HepG2 (cell line): ENCODE measurements around the gene MEIS3. TPM values are rescaled to one million over a fixed set of nuclear protein-coding genes. Genes with fewer than 3 reads are reported as not detected.

Experiments used
- DMAP1 ChIP-seq: IDR thresholded peaks from 2 replicates; pipeline ENCODE4 v1.6.1; 2016
- HMG20B ChIP-seq: conservative IDR thresholded peaks from 2 replicates; pipeline ENCODE4 v1.6.1; 2016; ENCODE audit warnings: missing genetic modification reagents, missing compliant biosample characterization
- JDP2 ChIP-seq: sonication (generic); formaldehyde crosslinking; IDR thresholded peaks from 2 replicates; pipeline ENCODE4 v1.8.1; 2022; ENCODE audit warnings: missing genetic modification reagents, borderline replicate concordance
- NCOR1 ChIP-seq: fragments of 200-600 bp; sonication (generic); IDR thresholded peaks from 2 replicates; pipeline ENCODE4 v1.7.0; 2017; ENCODE audit warnings: antibody characterized with exemption, low read length, borderline replicate concordance
- NFIC ChIP-seq: IDR thresholded peaks from 2 replicates; pipeline ENCODE4 v1.6.1; 2012; ENCODE audit warnings: mild to moderate bottlenecking, low read length, inconsistent platforms
- NFKBIZ ChIP-seq: IDR thresholded peaks from 2 replicates; pipeline ENCODE4 v1.6.1; 2018; ENCODE audit warnings: missing genetic modification reagents, missing compliant biosample characterization
- STAG1 ChIP-seq: sonication (generic); formaldehyde crosslinking; IDR thresholded peaks from 2 replicates; pipeline ENCODE4 v1.4.0; 2020; ENCODE audit warnings: missing genetic modification reagents
- TEAD3 ChIP-seq: optimal IDR thresholded peaks from 2 replicates; pipeline ENCODE3; 2016; ENCODE audit warnings: borderline replicate concordance
- ZNF350 ChIP-seq: sonication (generic); formaldehyde crosslinking; IDR thresholded peaks from 2 replicates; pipeline ENCODE4 v1.4.0; 2020; ENCODE audit warnings: mild to moderate bottlenecking, low read depth, missing genetic modification reagents, borderline replicate concordance
- ZNF619 ChIP-seq: sonication (generic); formaldehyde crosslinking; IDR thresholded peaks from 2 replicates; pipeline ENCODE4 v1.4.0; 2020; ENCODE audit warnings: mild to moderate bottlenecking, missing genetic modification reagents
- ZNF788 ChIP-seq: sonication (generic); formaldehyde crosslinking; IDR thresholded peaks from 2 replicates; pipeline ENCODE4 v1.5.0; 2020; ENCODE audit warnings: mild to moderate bottlenecking, missing genetic modification reagents, borderline replicate concordance
- polyA plus RNA-seq, 8 experiments: library from polyadenylated mRNA; depleted of rRNA in 3 of 8; stranded (reverse) in 7 of 8; unstranded in 1 of 8; fragments of >200 nt; fragmentation: Illumina TruSeq in 4 of 8; extraction: Trizol in 4 of 8; gene quantifications; 2 replicates each; pipeline versions ENCODE4 v1.2.1 to v1.2.3, GENCODE V29; 2011 to 2016; ENCODE audit warnings: low read depth in 4 of 8, missing spikeins in 1 of 8, mixed read lengths in 1 of 8; ENCODE audit not compliant: insufficient read depth in 1 of 8
- total RNA-seq, 5 experiments: library from RNA; depleted of rRNA; stranded (reverse); fragments of >200 nt; fragmentation: Illumina TruSeq; extraction: Trizol; gene quantifications; 2 replicates each; pipeline ENCODE4 v1.2.3, GENCODE V29; 2016; ENCODE audit warnings: low read depth in 1 of 5
- TF ChIP-seq, protein P1 (sequence below): sonication (generic); formaldehyde crosslinking; IDR thresholded peaks from 2 replicates; pipeline ENCODE4 v1.9.0; 2021; ENCODE audit warnings: missing genetic modification reagents, borderline replicate concordance
- TF ChIP-seq, protein P2 (sequence below): sonication (generic); formaldehyde crosslinking; IDR thresholded peaks from 2 replicates; pipeline ENCODE4 v1.4.0; 2020; ENCODE audit warnings: missing genetic modification reagents
- TF ChIP-seq, protein P3 (sequence below): fragments of 450-650 bp; IDR thresholded peaks from 2 replicates; pipeline ENCODE4 v1.6.1; 2016
- TF ChIP-seq, protein P4 (sequence below): sonication (generic); formaldehyde crosslinking; IDR thresholded peaks from 2 replicates; pipeline ENCODE4 v1.4.0; 2020; ENCODE audit warnings: mild to moderate bottlenecking, missing genetic modification reagents
- TF ChIP-seq, protein P5 (sequence below): IDR thresholded peaks from 2 replicates; pipeline ENCODE4 v1.6.1; 2016

The MEIS3 gene
- total and polyA plus RNA-seq, 2 of the 13 experiments (the other 11 are each of a cell fraction or from before 2014, with no cell fraction given) = 0.09 to 0.70 TPM

DNA sequence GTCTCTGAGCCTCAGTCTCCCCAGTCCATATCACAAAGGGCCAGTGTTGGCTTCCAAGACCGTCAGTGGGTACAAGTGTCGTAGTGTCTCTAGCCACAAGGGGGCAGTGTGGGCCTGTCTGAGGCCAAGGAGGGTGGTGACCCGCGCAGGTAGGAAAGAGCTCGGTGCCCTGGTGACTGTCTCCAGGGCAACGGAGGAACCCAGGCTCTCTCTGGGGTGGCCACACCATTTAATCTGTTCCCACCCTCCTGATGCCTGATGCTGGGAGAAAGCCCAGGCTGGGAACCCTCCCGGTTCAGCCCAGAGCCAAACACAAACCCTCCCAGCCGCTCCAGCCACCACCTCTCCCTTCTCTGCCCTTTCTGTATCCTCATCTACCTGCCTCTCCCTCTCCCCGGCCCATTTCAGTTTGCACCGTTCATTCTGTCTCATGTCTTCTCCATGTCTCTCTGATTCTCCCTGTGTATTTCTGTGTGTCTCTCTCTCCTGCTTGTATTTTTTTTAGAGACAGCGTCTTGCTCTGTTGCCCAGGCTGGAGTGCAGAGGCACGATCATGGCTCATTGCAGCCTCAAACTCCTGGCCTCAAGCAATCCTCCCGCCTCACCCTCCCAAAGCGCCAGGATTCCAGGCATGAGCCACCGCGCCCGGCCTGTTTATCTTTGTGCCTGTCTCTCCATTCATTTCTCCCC, 17.5 kb upstream of the MEIS3 start (continued):
- TF ChIP-seq HMG20B (CRISPR knock-in tag) (no peak), ZNF788 (0 out of 2 replicates have a peak, but pooled peaks have one; percentile 22), JDP2 (CRISPR knock-in tag) (no peak), ZNF619 (CRISPR knock-in tag) (no peak), NFKBIZ (CRISPR knock-in tag) (no peak), NFIC (no peak), STAG1 (CRISPR knock-in tag) (peak; percentile 96), TEAD3 (CRISPR knock-in tag) (no peak), ZNF350 (CRISPR knock-in tag) (0 out of 2 replicates have a peak, but pooled peaks have one; percentile 22), NCOR1 (no peak), DMAP1 (CRISPR knock-in tag) (no peak)
- TF ChIP-seq, protein P1, sequence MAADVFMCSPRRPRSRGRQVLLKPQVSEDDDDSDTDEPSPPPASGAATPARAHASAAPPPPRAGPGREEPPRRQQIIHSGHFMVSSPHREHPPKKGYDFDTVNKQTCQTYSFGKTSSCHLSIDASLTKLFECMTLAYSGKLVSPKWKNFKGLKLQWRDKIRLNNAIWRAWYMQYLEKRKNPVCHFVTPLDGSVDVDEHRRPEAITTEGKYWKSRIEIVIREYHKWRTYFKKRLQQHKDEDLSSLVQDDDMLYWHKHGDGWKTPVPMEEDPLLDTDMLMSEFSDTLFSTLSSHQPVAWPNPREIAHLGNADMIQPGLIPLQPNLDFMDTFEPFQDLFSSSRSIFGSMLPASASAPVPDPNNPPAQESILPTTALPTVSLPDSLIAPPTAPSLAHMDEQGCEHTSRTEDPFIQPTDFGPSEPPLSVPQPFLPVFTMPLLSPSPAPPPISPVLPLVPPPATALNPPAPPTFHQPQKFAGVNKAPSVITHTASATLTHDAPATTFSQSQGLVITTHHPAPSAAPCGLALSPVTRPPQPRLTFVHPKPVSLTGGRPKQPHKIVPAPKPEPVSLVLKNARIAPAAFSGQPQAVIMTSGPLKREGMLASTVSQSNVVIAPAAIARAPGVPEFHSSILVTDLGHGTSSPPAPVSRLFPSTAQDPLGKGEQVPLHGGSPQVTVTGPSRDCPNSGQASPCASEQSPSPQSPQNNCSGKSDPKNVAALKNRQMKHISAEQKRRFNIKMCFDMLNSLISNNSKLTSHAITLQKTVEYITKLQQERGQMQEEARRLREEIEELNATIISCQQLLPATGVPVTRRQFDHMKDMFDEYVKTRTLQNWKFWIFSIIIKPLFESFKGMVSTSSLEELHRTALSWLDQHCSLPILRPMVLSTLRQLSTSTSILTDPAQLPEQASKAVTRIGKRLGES (CRISPR knock-in tag) = no peak
- TF ChIP-seq, protein P2, sequence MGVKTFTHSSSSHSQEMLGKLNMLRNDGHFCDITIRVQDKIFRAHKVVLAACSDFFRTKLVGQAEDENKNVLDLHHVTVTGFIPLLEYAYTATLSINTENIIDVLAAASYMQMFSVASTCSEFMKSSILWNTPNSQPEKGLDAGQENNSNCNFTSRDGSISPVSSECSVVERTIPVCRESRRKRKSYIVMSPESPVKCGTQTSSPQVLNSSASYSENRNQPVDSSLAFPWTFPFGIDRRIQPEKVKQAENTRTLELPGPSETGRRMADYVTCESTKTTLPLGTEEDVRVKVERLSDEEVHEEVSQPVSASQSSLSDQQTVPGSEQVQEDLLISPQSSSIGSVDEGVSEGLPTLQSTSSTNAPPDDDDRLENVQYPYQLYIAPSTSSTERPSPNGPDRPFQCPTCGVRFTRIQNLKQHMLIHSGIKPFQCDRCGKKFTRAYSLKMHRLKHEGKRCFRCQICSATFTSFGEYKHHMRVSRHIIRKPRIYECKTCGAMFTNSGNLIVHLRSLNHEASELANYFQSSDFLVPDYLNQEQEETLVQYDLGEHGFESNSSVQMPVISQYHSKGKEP = no peak
- TF ChIP-seq, protein P3, sequence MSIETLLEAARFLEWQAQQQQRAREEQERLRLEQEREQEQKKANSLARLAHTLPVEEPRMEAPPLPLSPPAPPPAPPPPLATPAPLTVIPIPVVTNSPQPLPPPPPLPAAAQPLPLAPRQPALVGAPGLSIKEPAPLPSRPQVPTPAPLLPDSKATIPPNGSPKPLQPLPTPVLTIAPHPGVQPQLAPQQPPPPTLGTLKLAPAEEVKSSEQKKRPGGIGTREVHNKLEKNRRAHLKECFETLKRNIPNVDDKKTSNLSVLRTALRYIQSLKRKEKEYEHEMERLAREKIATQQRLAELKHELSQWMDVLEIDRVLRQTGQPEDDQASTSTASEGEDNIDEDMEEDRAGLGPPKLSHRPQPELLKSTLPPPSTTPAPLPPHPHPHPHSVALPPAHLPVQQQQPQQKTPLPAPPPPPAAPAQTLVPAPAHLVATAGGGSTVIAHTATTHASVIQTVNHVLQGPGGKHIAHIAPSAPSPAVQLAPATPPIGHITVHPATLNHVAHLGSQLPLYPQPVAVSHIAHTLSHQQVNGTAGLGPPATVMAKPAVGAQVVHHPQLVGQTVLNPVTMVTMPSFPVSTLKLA = no peak
- TF ChIP-seq, protein P4, sequence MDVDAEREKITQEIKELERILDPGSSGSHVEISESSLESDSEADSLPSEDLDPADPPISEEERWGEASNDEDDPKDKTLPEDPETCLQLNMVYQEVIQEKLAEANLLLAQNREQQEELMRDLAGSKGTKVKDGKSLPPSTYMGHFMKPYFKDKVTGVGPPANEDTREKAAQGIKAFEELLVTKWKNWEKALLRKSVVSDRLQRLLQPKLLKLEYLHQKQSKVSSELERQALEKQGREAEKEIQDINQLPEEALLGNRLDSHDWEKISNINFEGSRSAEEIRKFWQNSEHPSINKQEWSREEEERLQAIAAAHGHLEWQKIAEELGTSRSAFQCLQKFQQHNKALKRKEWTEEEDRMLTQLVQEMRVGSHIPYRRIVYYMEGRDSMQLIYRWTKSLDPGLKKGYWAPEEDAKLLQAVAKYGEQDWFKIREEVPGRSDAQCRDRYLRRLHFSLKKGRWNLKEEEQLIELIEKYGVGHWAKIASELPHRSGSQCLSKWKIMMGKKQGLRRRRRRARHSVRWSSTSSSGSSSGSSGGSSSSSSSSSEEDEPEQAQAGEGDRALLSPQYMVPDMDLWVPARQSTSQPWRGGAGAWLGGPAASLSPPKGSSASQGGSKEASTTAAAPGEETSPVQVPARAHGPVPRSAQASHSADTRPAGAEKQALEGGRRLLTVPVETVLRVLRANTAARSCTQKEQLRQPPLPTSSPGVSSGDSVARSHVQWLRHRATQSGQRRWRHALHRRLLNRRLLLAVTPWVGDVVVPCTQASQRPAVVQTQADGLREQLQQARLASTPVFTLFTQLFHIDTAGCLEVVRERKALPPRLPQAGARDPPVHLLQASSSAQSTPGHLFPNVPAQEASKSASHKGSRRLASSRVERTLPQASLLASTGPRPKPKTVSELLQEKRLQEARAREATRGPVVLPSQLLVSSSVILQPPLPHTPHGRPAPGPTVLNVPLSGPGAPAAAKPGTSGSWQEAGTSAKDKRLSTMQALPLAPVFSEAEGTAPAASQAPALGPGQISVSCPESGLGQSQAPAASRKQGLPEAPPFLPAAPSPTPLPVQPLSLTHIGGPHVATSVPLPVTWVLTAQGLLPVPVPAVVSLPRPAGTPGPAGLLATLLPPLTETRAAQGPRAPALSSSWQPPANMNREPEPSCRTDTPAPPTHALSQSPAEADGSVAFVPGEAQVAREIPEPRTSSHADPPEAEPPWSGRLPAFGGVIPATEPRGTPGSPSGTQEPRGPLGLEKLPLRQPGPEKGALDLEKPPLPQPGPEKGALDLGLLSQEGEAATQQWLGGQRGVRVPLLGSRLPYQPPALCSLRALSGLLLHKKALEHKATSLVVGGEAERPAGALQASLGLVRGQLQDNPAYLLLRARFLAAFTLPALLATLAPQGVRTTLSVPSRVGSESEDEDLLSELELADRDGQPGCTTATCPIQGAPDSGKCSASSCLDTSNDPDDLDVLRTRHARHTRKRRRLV (CRISPR knock-in tag) = no peak
- TF ChIP-seq, protein P5, sequence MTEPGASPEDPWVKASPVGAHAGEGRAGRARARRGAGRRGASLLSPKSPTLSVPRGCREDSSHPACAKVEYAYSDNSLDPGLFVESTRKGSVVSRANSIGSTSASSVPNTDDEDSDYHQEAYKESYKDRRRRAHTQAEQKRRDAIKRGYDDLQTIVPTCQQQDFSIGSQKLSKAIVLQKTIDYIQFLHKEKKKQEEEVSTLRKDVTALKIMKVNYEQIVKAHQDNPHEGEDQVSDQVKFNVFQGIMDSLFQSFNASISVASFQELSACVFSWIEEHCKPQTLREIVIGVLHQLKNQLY (CRISPR knock-in tag) = no peak
